NCI-H774 (cell line): ENCODE measurements around the gene NUSAP1.
A peak's percentile ranks its signal among the peaks of the same experiment; 100 is the strongest.
"Not testable (repeated sequence)": the region's sequence is repeated elsewhere in the genome, so short reads cannot be mapped to it uniquely, and the experiment has no call there.

ENCODE experiments used
- DNase-seq: peaks from one replicate; lab custom pipeline; 2025; lab: John Stamatoyannopoulos, UW

NUSAP1 gene

GRCh38 chr15:41411441-41411840 is 78.8 kb downstream of the NUSAP1 start:
- DNase-seq = no peak

- no peak for DNase-seq
Measured at GRCh38 chr15:41416128-41416741, 83.6 kb downstream of the NUSAP1 start.

GRCh38 chr15:41416742-41417417 is 84.2 kb downstream of the NUSAP1 start, which contains the start of gene RTF1:
RTF1 (plus strand) TSS chr15:41417095; CDS start chr15:41417116, 21 bp downstream.
- peak; percentile 79 for DNase-seq

GRCh38 chr15:41417418-41418195 is 84.9 kb downstream of the NUSAP1 start:
- DNase-seq = no peak

GRCh38 chr15:41423979-41424659 is 91.4 kb downstream of the NUSAP1 start:
- DNase-seq = no peak

GRCh38 chr15:41424809-41425208 is 92.1 kb downstream of the NUSAP1 start:
- no peak for DNase-seq

- not testable (repeated sequence) for DNase-seq
Measured at GRCh38 chr15:41425907-41426306, 93.2 kb downstream of the NUSAP1 start.

- DNase-seq = no peak
Measured at GRCh38 chr15:41429003-41429890, 96.6 kb downstream of the NUSAP1 start.
